Measurements from ENCODE around the gene CHST4.

- no peak for TF ChIP-seq POLR2AphosphoS5 (IDR thresholded peaks at IDR 0.05)
- TF ChIP-seq CTCF (IDR thresholded peaks at IDR 0.05; ENCODE audit: poor library complexity, severe bottlenecking) = no peak
These were observed 21.3 kb upstream of the CHST4 start for GRCh38 chr16:71504901-71505300.

Data from neural cell (in vitro differentiated cells).